GM12873 (cell line): ENCODE results near the gene HEYL.

Experiments
- CTCF ChIP-seq: IDR thresholded peaks from 2 replicates; pipeline ENCODE4 v1.5.1; 2012; ENCODE audit warnings: low read depth, mild to moderate bottlenecking, moderate library complexity, low read length, control low read depth; ENCODE audit not compliant: insufficient read depth; ENCODE audit errors: missing control alignments

HEYL gene

GRCh38 chr1:39625009-39625408 is 14.4 kb downstream of the HEYL start:
- TF ChIP-seq CTCF: no peak

GRCh38 chr1:39623053-39623452 is 16.4 kb downstream of the HEYL start:
- TF ChIP-seq CTCF: no peak

- TF ChIP-seq CTCF: no peak
These were observed 17.0 kb downstream of the HEYL start for GRCh38 chr1:39622427-39622826.

GRCh38 chr1:39620659-39621165 is 18.7 kb downstream of the HEYL start:
- TF ChIP-seq CTCF: no peak

GRCh38 chr1:39617488-39618049 is 21.9 kb downstream of the HEYL start:
- TF ChIP-seq CTCF: no peak

GRCh38 chr1:39615086-39615673 is 24.3 kb downstream of the HEYL start:
- no peak for TF ChIP-seq CTCF

- TF ChIP-seq CTCF: no peak
These were observed 25.0 kb downstream of the HEYL start for GRCh38 chr1:39614488-39614887.
